Measurements from ENCODE around the gene MLEC. TPM values are rescaled to one million over a fixed set of nuclear protein-coding genes. Genes with fewer than 3 reads are reported as not detected.

Gene MLEC, protein sequence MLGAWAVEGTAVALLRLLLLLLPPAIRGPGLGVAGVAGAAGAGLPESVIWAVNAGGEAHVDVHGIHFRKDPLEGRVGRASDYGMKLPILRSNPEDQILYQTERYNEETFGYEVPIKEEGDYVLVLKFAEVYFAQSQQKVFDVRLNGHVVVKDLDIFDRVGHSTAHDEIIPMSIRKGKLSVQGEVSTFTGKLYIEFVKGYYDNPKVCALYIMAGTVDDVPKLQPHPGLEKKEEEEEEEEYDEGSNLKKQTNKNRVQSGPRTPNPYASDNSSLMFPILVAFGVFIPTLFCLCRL
- total RNA-seq = 40.1 TPM

DNA sequence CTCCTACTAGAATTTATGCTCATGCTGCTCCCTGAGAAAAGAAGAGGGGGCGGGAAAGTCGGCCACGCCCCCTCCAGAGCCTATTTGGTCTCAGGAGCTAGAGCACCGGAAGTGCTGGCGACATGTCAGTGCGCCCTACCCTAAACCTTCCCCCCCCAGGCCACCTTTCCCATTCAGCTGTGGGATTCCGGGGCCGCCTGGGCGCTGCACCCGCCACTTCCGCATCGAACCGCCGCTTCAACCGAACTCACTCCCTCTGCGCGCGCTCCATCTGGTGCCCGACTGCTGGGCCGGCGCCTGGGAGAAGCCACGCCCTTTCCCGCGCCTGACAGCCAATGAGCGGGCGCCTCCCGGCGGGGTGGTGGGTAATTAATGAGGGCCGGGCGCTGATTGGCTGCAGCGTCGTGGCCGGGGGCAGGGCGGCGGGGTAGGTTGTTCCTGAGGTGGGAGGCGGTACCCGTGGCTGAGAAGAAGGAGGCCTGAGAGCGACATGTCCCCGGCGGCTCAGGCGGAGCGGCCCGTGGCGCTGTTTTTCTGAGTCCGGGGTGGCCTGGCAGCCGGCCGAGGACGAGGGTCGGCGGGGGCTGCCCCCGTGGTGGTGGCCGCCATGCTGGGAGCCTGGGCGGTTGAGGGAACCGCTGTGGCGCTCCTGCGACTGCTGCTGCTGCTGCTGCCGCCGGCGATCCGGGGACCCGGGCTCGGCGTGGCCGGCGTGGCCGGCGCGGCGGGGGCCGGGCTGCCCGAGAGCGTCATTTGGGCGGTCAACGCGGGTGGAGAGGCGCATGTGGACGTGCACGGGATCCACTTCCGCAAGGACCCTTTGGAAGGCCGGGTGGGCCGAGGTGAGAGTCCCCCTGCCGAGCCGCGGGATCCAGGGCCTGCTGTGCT lies at the start of gene MLEC:
Gene MLEC, plus strand, starts transcription at position 460 of the 888 bp plus-strand sequence. Its CDS starts 148 bp downstream, at position 608.
- ATAC-seq = peak; percentile 95

DNA sequence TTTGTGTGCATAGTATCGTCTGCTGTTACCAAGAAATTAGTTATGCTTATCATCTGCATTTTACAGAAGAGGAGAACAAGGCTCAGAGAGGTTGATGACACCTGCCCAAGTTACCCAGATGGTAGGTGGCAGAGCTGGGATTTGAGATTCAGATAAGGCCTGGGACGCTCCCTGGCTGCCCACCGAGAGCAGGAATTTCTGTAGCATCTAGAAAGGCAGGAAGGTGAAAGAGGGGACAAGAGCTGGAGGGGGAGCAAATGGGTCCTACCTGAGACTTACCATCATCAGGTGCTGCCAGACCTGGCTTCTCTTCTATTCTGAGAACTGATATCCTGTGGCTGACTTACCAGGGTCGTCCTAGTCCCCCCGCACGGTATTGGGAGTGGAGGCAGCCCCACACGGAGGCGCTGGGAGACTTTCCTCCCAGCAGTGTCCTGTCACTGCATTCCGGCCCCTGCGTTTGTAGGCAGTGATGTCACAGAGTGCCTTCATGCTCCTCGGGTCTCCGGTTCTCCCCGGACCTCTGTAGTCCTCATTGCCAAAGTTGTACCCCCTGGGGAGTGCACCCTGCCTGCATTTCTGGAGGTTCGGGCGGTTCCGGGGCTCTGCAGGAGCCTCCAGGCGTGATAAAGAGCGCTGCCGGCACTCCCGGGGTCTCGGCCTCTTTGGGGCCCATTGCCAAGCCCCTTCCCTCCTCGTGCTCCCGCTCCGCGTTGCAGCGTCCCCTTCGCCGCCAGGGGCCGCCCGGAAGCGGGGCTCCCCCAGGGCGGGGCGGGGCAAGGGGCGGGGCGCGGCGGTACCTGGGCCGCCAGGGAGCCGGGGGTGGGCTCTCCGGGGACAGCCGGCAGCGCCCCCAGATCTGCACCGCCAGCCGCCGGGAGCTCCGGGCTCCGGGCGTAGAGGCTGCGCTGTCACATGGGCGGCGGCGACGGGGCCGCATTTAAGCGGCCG lies 46.9 kb upstream of the MLEC start, which contains the start of gene CABP1:
Gene CABP1, plus strand, starts transcription at position 856 of the 951 bp plus-strand sequence. Its CDS starts 60 bp downstream, at position 916.
- peak; percentile 22 for ATAC-seq

DNA sequence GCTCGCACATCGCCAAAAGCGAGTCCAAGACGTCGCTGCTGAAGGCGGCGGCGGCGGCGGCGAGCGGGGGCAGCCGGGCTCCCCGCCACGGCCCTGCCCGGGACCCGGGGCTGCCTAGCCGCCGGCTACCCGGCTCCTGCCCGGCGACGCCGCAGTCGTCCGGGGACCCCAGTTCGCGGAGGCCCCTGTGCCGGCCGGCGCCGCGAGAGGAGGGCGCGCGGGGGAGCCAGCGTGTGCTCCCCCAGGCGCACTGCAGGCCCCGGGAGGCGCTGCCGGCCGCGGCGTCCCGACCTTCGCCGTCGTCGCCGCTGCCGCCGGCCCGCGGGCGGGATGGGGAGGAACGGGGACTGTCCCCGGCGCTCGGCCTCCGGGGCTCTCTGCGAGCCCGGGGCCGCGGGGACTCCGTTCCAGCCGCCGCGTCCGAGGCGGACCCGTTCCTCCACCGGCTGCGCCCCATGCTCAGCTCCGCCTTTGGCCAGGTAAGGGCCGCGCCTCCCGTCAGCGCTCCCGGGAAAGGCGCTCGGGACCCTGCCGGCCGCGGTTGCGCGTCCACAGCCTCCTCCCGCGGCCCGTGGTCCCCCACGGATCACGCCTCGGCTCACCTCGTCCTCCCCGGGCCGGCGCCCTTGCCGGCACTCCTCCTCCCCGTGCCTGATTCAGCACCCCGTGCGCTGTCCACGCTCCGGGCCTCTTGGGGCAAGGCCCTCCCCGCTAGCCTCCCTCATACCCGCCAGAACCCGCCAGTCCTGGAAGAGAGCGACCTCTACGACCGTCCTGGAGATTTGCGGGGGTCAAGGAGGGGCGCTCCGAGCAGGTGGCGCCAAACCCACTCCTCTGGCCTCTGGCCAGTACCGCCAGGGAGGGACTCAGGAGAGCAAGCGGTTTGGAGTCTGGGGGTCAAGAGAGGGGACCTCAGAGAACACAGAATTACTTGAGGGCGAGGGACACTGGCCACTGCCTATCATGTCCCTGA lies 45.8 kb upstream of the MLEC start:
- peak; percentile 79 for ATAC-seq

DNA sequence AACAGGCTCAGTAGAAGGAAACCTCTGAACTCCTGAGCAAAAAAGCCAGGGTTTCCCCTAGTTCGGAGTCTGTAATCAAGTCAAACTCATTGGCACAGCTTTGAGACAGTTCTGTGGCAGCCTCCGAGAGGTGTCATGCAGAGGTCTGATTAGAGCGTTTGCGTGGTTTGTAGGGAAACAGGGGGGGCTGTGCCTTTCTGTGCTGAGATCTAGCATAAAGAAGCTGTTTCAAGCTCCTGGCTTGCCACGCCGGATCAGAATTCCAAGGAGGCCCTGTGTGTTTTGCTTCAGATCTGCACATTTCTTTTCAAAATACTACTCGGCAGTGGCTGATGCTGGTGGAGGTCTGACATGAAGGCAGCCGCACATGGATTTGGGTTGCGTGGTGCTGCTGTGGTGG lies 44.8 kb upstream of the MLEC start:
- ATAC-seq = no peak

DNA sequence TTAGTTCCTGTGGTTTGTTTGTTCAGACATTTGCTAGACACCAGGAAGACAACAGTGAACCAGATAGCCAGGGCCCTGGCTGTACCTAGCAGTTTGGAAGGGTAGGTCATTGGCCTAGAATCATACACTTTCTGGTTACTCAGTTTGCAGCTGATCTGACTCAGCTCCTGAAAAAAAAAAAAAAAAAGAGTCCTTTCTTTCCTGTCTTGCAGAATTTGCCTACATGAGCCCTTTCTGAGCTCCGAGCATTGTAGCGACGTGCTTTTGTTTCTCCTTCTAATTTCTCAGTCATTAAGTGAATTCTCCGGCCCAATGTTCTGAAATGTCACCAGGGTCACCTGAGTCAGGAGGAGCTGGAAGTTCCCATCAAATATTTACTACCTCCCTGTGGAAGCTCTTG lies 44.1 kb upstream of the MLEC start:
- ATAC-seq = no peak

DNA sequence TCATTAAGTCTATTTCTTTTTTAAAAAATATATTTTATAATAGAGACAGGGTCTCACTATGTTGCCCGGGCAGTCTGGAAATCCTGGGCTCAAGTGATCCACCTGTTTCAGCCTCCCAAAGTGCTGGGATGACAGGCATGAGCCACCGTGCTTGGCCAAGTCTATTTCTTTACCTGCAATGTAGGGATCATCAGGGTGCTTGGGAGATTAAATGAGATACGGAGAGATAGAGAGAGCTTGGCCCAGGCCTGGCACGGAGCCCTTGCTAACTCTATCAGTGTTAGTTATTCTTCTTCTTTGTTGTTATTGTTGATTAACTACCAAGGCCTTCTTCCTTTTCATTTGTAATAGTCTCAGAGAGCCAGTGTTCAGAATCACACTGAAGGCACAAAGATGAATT lies 43.4 kb upstream of the MLEC start:
- no peak for ATAC-seq

DNA sequence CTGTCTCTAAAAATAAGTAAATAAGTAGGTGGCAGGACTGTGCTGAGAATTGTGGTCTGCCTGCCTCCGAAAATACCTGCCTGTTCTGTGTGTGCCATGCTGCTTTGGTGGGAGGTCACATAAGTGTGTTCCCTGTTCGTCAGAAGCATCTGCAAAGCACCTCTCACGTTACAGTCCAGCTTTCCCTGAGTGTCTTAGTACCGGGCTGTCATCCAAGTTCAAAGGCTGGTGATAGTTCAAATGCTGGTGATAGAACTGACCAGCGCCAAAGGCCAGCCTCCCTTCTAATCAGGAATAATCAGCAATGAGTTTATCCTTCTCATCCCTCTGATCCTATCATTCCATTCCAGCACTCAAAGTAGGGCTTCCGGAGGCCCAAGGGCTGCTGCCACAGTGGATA lies 40.9 kb upstream of the MLEC start:
- no peak for ATAC-seq

DNA sequence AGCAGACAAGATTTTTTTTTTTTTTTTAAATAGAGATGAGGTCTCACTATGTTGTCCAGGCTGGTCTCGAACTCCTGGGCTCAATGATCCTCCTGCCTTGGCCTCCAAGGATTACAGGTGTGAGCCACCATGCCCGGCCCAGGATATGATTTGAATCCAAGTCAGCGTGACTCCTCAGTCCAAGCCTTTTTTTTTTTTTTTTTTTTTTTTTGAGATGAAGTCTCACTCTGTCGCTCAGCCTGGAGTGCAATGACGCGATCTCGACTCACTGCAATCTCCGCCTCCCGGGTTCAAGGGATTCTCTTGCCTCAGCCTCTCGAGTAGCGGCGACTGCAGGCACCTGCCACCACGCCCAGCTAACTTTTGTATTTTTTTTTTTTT lies 39.6 kb upstream of the MLEC start:
- ATAC-seq = no peak

DNA sequence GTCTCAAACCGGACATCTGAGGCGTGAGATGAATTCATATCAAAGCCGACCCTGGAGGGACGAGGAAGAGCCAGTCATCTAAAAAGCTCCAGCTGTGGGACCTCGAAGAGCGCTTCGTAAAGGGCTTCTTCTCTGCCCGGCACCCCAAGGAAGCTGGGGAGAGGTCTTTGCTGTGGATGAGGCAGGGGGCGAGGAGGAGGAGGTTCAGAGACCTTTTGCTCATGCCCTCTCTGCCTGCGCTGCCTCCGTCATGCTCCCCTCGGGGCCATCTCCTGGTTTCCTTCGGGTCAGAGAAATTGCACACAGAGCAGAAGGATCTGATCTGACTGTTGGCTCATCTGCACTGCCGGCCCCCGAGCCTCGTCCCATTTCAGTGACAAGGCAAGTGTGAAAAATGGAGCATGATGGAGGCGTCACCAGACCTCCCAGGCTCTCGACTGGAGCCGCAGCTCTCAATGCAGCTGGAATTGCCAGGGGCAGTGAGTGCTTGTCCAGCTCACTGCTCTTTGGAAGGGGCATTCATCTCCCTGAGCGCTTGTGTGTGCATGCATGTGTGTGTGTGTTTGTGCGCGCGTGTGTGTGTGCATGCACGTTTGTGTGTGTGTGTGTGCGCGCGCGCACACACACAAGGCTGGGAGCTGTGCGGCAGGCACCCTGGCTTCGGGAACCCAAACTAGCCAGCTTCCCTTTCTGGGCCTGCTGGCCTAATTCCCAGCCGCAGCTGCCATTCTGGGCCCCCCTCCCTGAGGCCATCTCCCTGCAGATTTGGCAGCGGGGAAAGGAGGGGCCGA lies 37.3 kb upstream of the MLEC start:
- ATAC-seq = no peak

DNA sequence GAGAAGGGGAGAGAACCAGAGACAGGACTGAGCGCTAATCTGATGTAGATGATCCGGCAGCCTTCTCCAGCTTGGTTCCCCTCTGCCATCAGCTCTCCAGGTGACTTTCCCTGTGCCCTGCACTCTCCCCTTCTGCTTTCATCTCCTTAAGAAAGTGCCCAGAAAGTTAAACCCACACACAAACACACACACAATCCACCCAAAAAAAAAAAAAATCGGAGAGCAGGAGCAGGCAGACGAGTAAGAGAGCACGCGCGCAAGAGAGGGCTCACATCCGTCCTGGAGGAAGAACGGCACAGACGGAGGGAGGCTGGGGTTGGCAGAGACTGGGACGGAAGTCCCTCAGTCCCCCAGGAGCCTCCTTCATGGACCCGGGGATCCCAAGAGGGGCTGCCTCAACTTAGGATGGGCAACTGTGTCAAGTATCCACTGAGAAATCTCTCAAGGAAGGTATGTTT lies 36.7 kb upstream of the MLEC start:
- no peak for ATAC-seq

DNA sequence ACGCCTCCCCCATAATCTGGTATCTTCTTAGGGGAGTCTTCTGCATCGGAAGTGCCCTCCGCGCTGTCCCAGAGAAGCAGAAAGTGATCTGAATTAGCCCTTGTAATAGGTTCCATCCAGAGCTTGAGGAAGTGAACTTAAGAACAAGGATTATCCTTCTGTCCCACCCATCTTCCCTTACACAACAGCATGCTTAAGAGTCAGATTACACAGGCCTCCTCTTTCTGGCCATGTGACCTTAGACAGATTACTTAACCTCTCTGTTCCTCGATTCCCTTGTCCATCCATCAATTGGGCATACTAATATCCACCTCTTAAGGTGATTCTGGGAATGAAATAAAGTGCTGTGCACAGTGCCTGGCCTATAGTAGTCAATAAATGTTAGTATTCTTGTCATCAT lies 35.1 kb upstream of the MLEC start:
- no peak for ATAC-seq

DNA sequence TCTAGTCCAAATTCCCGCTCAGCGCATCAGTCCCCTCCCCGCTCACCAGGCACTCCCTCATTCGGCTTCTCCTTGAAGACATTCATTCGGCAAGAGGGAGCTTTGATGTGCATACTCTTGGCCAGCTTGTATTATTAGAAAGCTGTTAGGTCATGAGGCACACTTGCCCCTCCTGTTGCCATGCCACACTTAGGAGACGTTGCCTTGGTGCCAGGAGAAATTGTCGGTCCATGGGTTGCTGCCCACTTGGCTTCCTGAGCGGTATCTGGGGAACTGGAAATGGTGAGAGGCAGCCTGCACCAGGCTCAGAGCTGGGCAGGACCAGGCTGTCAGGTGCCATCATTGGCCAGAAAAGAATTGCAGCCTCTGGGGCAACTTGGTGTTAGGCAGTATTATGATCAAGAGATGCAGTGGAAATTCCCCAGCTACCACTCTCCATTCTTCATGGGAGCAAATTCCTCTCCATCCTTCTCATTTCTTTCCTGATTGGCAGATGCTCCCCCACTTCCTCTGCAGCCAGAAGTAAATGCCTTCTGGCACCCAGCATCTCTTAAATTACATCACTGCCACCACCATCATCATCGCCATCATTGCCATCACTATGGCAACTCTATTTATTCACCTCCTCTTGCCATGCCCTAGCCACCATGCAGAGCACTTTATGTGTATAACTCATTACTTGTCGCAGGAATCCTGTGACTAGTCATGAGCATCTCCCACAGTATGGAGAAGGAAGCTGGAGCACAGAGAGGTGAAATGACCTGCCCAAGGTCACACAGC lies 34.1 kb upstream of the MLEC start:
- no peak for ATAC-seq

DNA sequence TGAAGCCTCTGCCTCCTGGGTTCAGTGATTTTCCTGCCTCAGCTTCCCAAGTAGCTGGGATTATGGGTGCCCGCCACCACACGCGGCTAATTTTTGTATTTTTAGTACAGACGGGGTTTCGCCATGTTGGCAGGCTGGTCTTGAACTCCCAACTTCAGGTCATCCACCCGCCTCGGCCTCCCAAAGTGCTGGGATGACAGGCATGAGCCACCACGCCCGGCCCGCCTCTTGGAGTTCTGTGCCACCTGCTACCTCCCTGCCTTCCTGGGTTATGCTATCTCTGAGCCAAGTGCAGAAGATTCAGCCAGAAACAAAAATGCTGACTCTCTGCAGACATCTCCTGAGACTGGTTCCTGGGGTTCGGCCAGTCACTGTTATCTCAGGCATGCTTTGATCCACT lies 33.3 kb upstream of the MLEC start:
- ATAC-seq = no peak

DNA sequence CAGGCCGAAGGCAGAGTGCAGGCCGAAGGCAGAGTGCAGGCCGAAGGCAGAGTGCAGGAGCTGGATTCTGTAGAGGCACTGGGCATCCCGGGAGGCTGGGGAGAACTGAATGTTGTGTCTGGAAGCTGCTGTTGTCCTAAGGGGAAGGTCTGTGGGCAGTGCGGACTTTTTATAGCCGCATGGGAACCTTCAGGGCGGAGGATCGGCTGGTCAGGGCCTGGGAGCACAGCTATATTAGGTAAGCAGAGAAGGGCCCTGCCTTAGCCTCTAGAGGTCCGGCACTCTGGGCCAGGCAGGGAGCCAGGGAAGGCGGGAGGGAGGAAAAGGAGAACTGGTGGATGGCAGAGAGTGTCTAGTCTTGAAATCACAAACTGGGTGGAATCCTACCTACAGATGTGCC lies 32.3 kb upstream of the MLEC start:
- no peak for ATAC-seq

DNA sequence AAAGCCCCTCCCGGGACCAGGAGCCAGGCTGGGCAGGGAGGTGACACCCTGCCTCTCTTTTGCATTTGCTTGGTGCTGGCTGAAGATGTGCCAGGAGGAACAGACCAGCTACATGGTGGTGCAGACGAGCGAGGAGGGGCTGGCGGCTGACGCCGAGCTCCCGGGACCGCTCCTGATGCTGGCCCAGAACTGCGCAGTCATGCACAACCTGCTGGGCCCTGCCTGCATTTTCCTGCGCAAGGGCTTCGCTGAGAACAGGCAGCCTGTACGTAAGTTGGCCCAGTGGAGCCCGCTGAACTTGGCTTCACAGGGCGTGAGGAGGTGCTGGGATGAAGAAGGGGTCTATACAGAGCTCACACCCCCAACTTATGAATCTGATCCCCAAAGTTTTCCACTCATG lies 30.9 kb upstream of the MLEC start:
- ATAC-seq = no peak

DNA sequence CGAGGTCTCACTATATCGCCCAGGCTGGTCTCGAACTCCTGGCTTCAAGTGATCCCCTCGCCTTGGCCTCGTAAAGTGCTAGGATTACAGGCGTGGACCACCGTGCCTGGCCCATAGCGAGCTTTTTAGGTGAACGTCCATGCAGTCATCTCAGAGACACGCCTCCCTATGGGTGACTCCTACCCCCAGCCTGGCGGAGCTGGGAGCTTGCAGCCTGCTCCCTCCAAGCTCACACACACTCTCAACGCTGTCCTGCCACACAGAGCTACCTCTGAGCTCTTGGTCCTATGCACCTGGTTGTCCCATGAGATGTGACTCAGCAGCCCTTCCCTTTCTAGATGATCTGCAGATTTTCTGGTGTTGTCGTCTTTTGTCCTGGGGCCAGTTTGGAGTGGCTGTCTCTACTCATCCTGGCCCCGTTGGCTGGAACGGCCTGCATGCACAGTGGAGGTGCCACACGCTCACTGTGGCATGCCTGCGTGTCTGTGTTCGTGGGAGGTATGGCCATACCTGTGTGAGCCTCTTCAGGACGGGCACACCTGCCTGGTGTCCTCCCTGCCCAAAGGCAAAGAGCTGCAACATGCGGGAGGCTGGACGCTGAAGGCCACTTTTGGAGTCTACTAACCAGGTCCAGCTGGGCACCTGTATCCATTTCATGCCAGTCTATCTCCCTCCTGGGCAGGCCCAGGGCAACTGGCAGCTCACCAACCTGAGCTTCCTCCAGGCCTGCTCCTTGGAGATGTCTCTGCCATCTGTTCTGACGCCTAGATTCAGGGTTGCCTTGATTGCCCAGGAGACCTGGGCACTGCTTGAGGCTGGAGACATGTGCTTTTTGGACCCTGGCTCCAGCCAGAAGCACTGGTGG lies 28.4 kb upstream of the MLEC start:
- peak; percentile 45 for ATAC-seq

DNA sequence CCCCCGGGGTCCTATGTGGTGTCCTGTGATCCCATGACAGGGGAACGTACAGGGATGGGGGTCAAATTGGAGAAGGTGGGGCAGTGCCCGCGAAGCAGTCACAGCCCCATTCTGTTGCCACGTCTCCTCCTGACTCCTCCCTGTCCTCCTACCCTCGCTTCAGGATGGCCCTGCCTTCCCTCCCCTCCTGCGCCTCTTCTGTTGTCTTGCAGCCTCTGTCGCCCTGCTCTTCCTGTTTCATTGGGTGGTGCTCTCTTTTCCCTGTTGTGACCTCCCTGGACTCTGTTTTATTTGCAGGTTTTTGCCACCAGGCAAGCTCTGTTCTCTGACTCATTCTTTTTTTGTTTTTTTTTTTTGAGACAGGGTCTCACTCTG lies 27.8 kb upstream of the MLEC start:
- no peak for ATAC-seq

DNA sequence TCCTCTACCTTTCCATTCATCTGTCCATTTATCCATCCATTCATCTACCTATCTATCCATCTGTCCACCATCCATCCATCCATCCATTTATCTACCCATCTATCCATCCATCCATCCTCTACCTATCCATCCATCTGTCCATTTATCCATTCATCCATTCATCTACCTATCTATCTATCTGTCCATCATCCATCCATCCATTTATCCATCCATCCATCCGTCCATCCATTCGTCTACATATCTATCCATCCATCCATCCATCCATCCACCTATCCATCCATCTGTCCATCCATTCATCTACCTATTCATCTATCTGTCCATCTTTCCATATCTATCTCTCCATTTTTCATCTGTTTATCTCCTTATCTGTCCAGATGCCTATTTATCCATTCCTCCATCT lies 25.5 kb upstream of the MLEC start:
- no peak for ATAC-seq

DNA sequence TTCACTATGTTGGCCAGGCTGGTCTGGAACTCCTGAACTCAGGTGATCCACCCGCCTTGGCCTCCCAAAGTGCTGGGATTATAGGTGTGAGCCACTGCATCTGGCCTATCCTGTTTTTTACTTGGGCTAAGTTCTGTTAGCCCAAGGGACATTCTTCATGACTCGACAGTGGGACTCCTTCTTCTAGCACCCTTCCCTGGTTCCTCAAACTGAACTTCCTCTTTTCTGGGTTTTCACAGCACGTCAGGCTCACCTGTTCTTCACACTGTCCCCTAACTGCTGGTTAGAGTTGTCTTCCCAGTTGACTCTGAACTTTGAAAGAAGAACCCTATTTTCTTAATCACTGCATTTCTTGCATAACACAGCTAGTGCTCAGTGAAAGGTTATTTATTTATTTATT lies 24.1 kb upstream of the MLEC start:
- ATAC-seq = no peak

Measured in esophagus mucosa (tissue), 1 donor.